HG03045 (cell line): ENCODE data around the gene PCDHGA7.
"Not testable (repeated sequence)": the region's sequence is repeated elsewhere in the genome, so short reads cannot be mapped to it uniquely, and the experiment has no call there.

Experiments
- ATAC-seq: cut with Tn5 transposase; IDR thresholded peaks from one replicate; pipeline ENCODE4 v1.9.1; 2021; ENCODE audit warnings: mild to moderate bottlenecking, moderate library complexity; ENCODE audit not compliant: unreplicated experiment

PCDHGA7 gene

DNA sequence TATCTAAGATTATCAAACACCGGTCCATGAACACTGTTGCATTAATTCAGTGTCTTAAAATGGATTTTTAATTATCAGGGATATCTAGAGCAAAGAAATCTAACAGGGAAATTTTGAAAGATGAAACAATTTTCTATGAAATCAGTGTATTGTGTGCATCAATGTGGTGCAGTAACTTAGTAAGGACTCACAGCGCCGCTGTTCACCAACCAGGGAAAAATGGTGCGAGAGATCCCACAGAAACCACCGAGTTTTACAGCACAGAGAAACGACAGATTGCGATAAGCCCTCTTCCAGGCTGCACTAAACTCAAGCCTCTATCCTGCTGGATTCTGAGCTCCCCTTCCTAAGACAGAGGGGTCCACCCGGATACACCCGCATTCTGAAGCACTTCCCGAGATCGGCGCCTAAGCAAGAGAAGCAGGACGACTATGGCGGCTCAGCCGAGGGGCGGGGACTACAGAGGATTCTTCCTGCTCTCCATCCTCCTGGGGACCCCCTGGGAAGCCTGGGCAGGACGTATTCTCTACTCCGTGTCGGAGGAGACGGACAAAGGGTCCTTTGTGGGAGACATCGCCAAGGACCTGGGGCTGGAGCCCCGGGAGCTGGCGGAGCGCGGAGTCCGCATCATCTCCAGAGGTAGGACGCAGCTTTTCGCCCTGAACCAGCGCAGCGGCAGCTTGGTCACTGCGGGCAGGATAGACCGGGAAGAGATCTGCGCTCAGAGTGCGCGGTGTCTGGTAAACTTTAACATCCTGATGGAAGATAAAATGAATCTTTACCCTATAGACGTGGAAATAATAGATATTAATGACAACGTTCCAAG, at the start of gene PCDHGA7:
TSS of gene PCDHGA7 (plus strand) at position 274 of the 826 bp plus-strand sequence. CDS start at position 432, 158 bp downstream.
- no peak for ATAC-seq

DNA sequence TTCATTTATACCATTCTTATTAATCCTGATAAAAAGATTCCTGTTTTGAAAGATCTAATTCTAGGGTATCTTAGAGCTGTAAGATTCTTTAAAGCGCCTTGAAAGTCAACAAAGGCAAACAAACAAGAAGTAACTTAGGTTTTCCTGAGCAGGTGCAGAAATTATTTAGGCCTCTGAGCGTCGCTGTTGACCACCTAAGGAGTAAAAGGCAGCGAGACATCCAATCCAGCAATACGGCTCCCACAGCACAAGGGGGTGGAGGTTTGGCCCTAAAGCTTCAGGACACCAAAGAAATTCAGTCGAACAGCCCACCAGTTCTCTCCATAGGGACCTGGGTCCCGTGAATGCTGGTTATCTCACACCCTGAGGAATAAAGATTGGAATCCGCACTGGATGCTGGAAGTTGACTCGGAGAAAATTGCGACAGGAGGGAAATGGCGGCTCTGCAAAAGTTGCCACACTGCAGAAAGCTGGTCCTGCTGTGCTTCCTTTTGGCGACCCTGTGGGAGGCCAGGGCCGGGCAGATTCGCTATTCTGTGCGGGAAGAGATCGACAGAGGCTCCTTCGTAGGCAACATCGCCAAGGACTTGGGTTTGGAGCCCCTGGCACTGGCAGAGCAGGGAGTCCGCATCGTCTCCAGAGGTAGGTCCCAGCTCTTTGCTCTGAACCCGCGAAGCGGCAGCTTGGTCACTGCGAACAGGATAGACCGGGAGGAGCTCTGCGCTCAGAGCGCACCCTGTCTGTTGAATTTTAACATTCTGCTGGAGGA, 43.8 kb upstream of the PCDHGA7 start, which contains the start of gene PCDHGA2:
TSS of gene PCDHGA2 (plus strand) at position 223 of the 769 bp plus-strand sequence.
- ATAC-seq = no peak

DNA sequence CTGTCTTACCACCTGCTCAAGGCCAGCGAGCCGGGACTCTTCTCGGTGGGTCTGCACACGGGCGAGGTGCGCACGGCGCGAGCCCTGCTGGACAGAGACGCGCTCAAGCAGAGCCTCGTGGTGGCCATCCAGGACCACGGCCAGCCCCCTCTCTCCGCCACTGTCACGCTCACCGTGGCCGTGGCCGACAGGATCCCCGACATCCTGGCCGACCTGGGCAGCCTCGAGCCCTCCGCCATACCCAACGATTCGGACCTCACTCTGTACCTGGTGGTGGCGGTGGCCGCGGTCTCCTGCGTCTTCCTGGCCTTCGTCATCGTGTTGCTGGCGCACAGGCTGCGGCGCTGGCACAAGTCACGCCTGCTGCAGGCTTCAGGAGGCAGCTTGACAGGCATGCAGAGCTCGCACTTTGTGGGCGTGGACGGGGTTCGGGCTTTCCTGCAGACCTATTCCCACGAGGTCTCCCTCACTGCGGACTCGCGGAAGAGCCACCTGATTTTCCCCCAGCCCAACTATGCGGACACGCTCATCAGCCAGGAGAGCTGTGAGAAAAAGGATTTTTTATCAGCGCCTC, 41.7 kb upstream of the PCDHGA7 start:
- ATAC-seq = not testable (repeated sequence)

DNA sequence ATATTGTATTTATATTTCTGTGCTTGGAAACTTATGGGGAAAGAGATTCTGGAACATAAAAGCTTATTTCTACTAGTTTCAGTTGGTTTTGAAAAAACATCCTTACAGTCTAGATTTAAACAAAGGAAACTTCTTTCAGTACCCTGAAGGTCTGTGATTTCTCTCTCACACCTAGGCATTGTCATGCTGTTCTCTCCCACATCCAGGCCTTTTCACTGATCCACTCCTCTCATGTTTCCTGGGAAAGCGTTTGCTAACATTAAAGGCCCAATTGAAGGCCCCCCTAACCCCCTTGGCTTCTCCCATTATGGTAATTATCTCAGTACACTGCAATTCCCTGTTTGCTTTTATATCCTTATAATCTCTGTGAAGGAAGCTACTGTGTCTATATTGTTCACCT, 39.8 kb upstream of the PCDHGA7 start:
- no peak for ATAC-seq

DNA sequence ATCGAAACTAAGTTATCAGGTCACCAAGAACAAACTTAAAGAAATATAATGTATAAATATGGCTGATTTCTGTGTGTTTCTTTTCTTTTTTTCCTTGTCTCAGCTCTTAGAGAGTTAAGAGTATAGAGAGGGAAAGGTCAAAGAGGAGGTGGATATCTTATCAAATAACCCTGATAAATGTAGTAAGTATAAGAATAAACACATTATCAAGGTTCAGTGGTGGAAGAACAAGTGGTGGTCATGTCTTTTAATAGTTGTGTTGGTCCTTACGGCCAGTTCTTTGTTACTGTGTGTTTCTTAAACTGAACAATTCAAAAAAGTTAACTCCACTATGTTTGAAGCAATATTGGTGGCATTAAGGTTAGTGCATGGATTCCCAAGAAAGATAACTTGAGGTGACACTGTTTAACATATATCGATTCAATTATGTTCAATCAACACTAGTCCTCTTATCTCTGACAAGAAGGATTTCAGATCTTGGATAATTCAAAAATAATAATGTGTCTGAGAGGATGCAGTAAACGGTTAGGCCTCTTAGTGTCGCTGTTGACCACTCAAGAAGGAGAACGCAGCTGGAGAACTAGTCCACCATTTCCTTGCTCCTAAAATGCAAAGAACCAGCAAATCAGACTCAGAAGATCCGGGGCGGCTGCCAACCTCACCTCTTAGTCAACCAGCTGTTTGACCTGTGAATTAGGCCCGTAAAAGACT, 39.1 kb upstream of the PCDHGA7 start, which contains the start of gene PCDHGA3:
TSS of gene PCDHGA3 (plus strand) at position 588 of the 711 bp plus-strand sequence. CDS start 205 bp downstream, outside the sequence.
- ATAC-seq = no peak

DNA sequence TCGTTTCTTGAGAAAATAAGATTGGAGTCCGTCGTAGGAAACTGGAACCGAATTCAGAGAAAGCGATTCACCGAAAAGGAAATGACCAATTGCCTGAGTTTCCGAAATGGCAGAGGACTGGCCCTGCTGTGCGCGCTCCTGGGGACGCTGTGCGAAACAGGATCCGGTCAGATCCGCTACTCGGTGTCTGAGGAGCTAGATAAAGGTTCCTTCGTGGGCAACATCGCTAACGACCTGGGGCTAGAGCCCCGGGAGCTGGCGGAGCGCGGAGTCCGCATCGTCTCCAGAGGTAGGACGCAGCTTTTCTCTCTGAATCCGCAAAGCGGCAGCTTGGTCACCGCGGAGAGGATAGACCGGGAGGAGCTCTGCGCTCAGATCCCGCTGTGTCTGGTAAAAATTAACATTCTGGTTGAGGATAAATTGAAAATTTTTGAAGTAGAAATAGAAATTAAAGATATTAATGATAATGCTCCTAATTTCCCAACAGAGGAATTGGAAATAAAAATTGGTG, 38.5 kb upstream of the PCDHGA7 start:
- ATAC-seq = no peak

DNA sequence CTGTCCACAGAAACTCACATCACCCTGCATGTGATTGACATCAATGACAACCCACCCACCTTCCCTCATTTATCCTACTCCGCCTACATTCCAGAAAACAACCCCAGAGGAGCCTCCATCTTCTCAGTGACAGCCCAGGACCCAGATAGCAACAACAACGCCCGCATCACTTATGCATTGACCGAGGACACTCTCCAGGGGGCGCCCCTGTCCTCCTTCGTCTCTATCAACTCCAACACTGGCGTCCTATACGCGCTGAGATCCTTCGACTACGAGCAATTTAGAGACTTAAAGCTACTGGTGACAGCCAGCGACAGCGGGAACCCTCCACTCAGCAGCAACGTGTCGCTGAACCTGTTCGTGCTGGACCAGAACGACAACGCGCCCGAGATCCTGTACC, 37.2 kb upstream of the PCDHGA7 start:
- ATAC-seq = no peak

DNA sequence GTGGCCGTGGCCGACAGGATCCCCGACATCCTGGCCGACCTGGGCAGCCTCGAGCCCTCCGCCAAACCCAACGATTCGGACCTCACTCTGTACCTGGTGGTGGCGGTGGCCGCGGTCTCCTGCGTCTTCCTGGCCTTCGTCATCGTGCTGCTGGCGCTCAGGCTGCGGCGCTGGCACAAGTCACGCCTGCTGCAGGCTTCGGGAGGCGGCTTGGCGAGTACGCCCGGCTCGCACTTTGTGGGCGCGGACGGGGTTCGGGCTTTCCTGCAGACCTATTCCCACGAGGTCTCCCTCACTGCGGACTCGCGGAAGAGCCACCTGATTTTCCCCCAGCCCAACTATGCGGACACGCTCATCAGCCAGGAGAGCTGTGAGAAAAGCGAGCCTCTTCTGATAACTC, 36.5 kb upstream of the PCDHGA7 start:
- not testable (repeated sequence) for ATAC-seq

DNA sequence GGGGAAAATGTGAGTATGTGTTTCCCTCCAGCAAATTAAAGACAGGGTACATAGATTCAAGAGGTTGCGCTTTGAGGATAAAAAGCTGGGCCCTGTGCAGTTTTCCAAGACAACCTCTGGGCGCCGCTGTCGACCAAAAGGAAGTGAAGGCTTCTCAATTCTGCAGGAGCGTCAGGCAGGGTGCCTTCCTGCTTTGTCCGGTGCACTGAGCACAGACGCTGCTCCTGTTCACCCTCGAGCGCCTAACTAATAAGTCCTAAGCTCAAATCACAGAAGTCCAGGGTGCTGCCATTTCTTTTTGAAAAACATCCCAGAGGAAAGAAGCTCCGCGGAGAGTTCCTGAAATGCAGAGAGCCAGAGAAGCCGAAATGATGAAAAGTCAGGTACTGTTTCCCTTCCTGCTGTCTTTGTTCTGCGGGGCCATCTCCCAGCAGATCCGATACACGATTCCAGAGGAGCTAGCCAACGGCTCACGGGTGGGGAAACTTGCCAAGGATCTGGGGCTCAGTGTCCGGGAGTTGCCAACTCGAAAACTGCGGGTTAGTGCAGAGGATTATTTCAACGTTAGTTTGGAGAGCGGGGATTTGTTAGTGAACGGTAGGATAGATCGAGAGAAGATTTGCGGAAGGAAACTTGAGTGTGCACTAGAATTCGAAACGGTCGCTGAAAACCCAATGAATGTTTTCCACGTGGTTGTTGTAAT, 32.5 kb upstream of the PCDHGA7 start, which contains the start of gene PCDHGB1:
TSS of gene PCDHGB1 (plus strand) at position 183 of the 703 bp plus-strand sequence. CDS start at position 345, 162 bp downstream.
- ATAC-seq = no peak

DNA sequence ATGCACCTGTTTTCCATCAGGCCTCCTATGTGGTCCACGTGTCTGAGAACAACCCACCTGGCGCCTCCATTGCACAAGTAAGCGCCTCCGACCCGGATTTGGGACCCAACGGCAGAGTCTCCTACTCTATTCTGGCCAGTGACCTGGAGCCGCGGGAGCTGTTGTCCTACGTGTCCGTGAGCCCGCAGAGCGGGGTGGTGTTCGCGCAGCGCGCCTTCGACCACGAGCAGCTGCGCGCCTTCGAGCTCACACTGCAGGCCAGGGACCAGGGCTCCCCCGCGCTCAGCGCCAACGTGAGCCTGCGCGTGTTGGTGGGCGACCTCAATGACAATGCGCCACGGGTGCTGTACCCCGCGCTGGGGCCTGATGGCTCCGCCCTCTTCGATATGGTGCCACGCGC, 31.0 kb upstream of the PCDHGA7 start:
- ATAC-seq = no peak

DNA sequence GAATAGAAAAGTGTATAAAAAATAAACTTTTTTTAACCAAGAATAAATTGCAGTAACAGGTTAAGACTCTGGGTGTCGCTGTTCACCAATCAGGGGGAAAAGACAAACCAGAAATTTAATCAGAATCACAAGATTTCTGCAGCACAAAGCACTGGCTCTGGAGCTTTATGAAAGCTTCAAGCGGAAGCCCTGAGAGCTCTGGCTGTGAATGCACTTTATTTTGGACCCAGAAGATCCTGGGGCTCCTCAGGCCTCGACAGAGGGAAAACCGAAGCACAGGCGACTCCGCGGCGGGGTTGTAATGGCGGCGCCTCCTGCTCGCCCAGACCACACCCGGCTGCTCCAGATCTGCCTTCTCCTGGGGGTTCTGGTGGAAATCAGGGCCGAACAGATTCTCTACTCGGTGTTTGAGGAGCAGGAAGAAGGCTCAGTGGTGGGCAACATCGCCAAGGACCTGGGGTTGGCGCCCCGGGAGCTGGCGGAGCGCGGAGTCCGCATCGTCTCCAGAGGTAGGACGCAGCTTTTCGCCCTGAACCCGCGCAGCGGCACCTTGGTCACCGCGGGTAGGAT, 27.6 kb upstream of the PCDHGA7 start, which contains the start of gene PCDHGA4:
TSS of gene PCDHGA4 (plus strand) at position 122 of the 570 bp plus-strand sequence. CDS start at position 209, 87 bp downstream.
- no peak for ATAC-seq

DNA sequence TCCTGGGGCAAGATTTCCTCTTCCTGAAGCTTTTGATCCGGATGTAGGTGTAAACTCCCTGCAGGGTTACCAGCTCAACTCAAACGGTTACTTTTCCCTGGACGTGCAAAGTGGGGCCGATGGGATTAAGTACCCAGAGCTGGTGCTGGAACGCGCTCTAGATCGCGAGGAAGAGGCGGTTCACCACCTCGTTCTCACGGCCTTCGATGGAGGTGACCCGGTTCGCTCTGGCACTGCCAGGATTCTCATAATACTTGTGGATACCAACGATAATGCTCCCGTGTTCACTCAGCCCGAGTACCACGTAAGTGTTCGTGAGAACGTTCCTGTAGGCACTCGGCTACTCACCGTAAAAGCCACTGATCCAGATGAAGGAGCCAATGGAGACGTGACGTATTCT, 26.9 kb upstream of the PCDHGA7 start:
- ATAC-seq = no peak

DNA sequence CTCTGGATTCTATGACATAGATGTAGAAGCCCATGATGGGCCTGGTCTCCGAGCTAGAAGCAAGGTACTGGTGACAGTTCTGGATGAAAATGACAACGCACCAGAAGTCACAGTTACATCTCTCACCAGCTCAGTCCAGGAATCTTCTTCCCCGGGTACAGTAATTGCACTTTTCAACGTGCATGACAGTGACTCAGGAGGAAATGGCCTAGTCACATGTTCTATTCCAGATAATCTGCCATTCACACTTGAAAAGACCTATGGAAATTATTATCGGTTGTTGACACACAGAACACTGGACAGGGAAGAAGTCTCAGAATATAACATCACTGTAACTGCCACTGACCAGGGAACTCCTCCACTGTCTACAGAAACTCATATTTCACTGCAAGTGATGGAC, 26.4 kb upstream of the PCDHGA7 start:
- ATAC-seq = no peak

DNA sequence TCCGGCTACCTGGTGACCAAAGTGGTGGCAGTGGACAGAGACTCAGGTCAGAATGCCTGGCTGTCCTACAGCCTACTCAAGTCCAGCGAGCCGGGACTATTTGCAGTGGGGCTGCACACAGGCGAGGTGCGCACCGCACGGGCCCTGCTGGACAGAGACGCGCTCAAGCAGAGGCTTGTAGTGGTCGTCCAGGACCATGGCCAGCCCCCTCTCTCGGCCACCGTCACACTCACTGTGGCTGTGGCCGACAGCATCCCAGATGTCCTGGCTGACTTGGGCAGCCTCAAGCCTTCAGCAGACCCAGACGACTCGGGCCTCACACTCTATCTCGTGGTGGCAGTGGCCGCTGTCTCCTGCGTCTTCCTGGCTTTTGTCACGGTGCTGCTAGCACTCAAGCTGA, 25.6 kb upstream of the PCDHGA7 start:
- no peak for ATAC-seq

DNA sequence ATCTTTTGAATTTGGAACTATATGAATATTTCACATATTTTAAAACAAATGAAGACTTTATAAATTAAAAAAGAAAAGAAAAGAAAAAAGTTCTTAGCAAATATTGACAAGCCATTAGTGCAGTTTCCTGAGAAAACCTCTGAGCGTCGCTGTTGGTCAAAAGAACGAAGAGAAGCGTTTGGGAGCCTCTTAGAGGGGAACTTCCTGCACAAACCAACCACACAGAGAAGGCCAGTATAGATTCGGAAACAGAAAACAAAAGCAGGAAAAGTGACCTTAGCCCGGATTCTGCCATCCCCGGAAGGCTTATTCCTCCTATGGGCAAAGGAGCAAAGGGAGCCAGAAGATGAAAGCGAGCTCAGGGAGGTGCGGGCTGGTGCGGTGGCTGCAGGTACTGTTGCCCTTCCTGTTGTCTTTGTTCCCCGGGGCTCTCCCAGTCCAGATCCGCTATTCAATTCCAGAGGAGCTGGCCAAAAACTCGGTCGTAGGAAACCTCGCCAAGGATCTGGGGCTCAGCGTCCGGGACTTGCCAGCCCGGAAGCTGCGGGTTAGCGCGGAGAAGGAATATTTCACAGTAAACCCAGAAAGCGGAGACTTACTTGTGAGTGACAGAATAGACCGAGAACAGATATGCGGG, 22.6 kb upstream of the PCDHGA7 start, which contains the start of gene PCDHGB2:
TSS of gene PCDHGB2 (plus strand) at position 205 of the 637 bp plus-strand sequence. CDS start at position 347, 142 bp downstream.
- ATAC-seq = no peak

DNA sequence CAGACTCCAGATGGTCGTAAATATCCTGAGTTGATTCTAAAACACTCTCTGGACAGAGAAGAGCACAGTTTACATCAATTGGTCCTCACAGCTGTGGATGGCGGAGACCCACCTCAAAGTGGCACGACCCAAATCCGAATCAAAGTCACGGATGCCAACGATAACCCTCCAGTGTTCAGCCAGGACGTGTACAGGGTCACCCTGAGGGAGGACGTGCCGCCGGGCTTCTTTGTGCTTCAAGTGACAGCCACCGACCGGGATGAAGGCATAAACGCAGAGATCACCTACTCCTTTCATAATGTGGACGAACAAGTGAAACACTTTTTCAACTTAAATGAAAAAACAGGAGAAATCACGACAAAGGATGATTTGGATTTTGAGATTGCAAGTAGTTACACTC, 21.9 kb upstream of the PCDHGA7 start:
- ATAC-seq = no peak

DNA sequence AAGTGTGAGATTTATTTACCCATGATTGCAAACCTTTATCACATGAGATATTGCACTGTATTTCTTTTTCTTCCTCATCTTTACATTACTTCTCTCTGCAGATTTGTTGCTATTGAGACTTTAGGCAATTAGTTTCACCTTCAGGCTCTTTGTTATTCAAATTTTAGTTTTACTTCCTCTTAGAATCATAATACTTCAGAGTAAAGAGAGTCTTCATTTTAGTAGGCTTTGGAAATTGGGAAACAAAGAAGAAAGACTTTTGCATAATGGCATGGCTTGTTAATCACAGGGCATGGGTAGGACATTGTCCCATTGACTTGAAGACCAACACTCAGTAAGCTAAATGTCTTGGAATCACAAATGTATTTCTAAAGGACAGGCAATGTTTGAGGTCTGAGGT, 19.8 kb upstream of the PCDHGA7 start:
- no peak for ATAC-seq

DNA sequence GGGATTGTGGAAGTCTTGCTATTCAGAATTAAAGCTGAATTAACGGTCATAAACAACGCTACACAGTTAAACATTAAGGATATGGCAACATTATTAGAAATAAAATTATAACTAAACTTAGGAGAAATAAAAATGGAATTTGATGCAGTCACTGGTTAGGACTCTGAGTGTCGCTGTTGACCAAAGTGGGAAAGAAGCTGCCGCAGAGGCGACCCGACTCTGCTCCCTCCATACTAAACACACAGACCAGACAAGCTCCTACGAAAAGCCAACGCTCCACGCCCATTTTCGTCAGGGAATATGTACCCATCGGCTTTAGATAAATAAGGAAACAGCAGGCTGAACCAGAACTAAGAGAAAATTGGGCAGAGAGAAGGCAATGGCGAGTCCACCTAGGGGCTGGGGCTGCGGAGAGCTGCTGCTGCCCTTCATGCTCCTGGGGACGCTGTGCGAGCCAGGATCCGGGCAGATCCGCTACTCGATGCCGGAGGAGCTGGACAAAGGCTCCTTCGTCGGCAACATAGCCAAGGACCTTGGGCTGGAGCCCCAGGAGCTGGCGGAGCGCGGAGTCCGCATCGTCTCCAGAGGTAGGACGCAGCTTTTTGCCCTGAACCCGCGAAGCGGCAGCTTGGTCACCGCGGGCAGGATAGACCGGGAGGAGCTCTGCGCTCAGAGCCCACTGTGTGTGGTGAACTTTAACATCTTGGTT, 18.4 kb upstream of the PCDHGA7 start, which contains the start of gene PCDHGA5:
TSS of gene PCDHGA5 (plus strand) at position 211 of the 709 bp plus-strand sequence. CDS start at position 380, 169 bp downstream.
- no peak for ATAC-seq
